Naive thymus-derived CD4-positive, alpha-beta T cell (primary cell): ENCODE data around the gene PRKN. TPM values are rescaled to one million over a fixed set of nuclear protein-coding genes. Genes with fewer than 3 reads are reported as not detected.

Source experiments
- ATAC-seq: fragments of 150-1000 bp; cut with Tn5 transposase; 2 replicates; pipeline ENCODE4 v1.10.0; 2021; ENCODE audit warnings: mild to moderate bottlenecking, moderate library complexity
- CTCF ChIA-PET: fragments of 350-600 bp; sonication (Branson Sonifier 250); formaldehyde crosslinking; loops from one replicate; lab custom pipeline; 2021; ENCODE audit warnings: antibody characterized with exemption; lab: Charles Lee
- POLR2A ChIA-PET: fragments of 350-600 bp; sonication (Branson Sonifier 250); formaldehyde crosslinking; loops from one replicate; lab custom pipeline; 2021; ENCODE audit warnings: antibody characterized with exemption, inconsistent platforms; lab: Charles Lee
- DNase-seq, 9 donors: peaks; one replicate each; pipeline versions ENCODE4 v3.0.0 to v3.0.0-alpha.2; 2020 to 2022; ENCODE audit warnings: mixed read lengths in 1 of 9
- H3K27ac ChIP-seq: one replicate; pipeline ENCODE4 v1.7.0; 2013; ENCODE audit warnings: mild to moderate bottlenecking, low read depth, low read length, moderate library complexity
- H3K27me3 ChIP-seq, 2 donors: one replicate each; pipeline ENCODE4 v1.7.0; 2013; ENCODE audit warnings: low read length in 2 of 2, mild to moderate bottlenecking in 2 of 2, moderate library complexity in 2 of 2; ENCODE audit not compliant: control insufficient read depth in 2 of 2, insufficient read depth in 2 of 2
- H3K36me3 ChIP-seq, 3 experiments: 1 replicate in 2 of 3; 2 replicates in 1 of 3; pipeline ENCODE4 v1.7.0; 2013; ENCODE audit warnings: low read length in 3 of 3, mild to moderate bottlenecking in 3 of 3, moderate library complexity in 1 of 3; ENCODE audit not compliant: insufficient read depth in 3 of 3, control insufficient read depth in 2 of 3
- H3K4me1 ChIP-seq, 2 donors: one replicate each; pipeline ENCODE4 v1.7.0; 2013; ENCODE audit warnings: low read length in 2 of 2, mild to moderate bottlenecking in 2 of 2, moderate library complexity in 1 of 2; ENCODE audit not compliant: control insufficient read depth in 2 of 2, insufficient read depth in 2 of 2
- H3K4me3 ChIP-seq: 2 replicates; pipeline ENCODE4 v1.7.0; 2013; ENCODE audit warnings: mild to moderate bottlenecking, low read length
- H3K9me3 ChIP-seq, 3 experiments: 1 replicate in 2 of 3; 2 replicates in 1 of 3; pipeline ENCODE4 v1.7.0; 2013; ENCODE audit warnings: low read length in 3 of 3; ENCODE audit not compliant: control insufficient read depth in 2 of 3
- H3K27ac Mint-ChIP-seq, 9 donors: one replicate each; pipeline ENCODE4 v1.8.0; 2020 to 2022; ENCODE audit warnings: mixed read lengths in 9 of 9, mild to moderate bottlenecking in 8 of 9, moderate library complexity in 5 of 9, inconsistent platforms in 2 of 9
- H3K27me3 Mint-ChIP-seq, 5 donors: one replicate each; pipeline ENCODE4 v1.8.0; 2021 to 2022; ENCODE audit warnings: mixed read lengths in 5 of 5, mild to moderate bottlenecking in 1 of 5
- H3K36me3 Mint-ChIP-seq, 5 donors: one replicate each; pipeline ENCODE4 v1.8.0; 2020 to 2022; ENCODE audit warnings: mixed read lengths in 5 of 5, mild to moderate bottlenecking in 3 of 5, inconsistent platforms in 1 of 5
- H3K4me1 Mint-ChIP-seq, 7 donors: one replicate each; pipeline ENCODE4 v1.8.0; 2020 to 2022; ENCODE audit warnings: mixed read lengths in 7 of 7, mild to moderate bottlenecking in 3 of 7, inconsistent platforms in 1 of 7
- H3K4me3 Mint-ChIP-seq, 10 donors: one replicate each; pipeline ENCODE4 v1.8.0; 2020 to 2022; ENCODE audit warnings: mild to moderate bottlenecking in 10 of 10, mixed read lengths in 10 of 10, moderate library complexity in 6 of 10, inconsistent platforms in 2 of 10
- H3K9me3 Mint-ChIP-seq, 11 donors: one replicate each; pipeline ENCODE4 v1.8.0; 2020 to 2022; ENCODE audit warnings: mixed read lengths in 11 of 11, mild to moderate bottlenecking in 4 of 11, inconsistent platforms in 1 of 11, moderate library complexity in 1 of 11
- intact Hi-C, 2 donors: fragments of 100-400 bp; cut with micrococcal nuclease; formaldehyde crosslinking; loops; one replicate each; pipeline ENCODE4 v1.15.1; 2023
- polyA plus RNA-seq, 2 donors: library from polyadenylated mRNA; unstranded; fragments of 300-500 nt; fragmentation: Illumina TruSeq; gene quantifications; one replicate each; pipeline ENCODE4 v1.2.3, GENCODE V29; 2021
- total RNA-seq, 6 experiments: library from RNA in 5 of 6; stranded (reverse) in 5 of 6; gene quantifications; 1 replicate in 5 of 6; 2 replicates in 1 of 6; pipeline ENCODE4 v1.2.3 and lab custom pipeline; 2021 to 2026

The PRKN gene
- total and polyA plus RNA-seq, 7 experiments from 2014 or later, result 0.44 to 10.3 (median 8.1) TPM

DNA sequence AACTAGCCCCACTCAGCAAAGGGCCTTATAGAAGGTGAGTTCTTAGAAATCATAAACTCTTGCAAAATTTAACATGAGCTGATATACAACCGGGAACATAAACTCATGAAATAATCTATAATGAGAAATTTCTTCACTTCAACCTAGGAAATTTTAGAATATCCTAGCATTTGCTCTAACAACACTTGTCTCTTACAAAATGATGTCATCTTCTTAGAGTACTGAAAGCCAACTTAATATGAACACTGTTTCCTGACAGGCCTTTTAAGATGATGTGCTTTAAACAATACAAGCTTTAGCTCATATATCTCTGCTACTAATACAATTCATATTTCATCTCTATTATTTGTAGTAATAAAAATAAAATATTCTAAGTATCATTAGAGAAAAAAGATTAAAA lies 1.1 kb upstream of the PRKN start:
- peaks cover 11 to 30% (median 24%) of the 10 kb centered on the region in 7 donors for H3K4me1 Mint-ChIP-seq
- ChIA-PET POLR2A (interaction anchor here (0.6 kb wide), 2 partner anchors 58 to 236 kb away, joined by 4 to 5 read pairs; no protein-coding TSS in a partner anchor), CTCF (no interaction called here)
- Histone ChIP-seq H3K4me3 (no peak overlapping the region), H3K27ac (peak overlapping the region; percentile 90), H3K9me3 (no peaks in the 10 kb centered on the region), H3K4me1 (peaks cover 0 to 8% of the 10 kb centered on the region in 2 donors), H3K36me3 (peaks cover 0 to 5% (median 0%) of the 10 kb centered on the region in 3 experiments), H3K27me3 (no peaks in the 10 kb centered on the region)
- intact Hi-C loops, result loop anchor here (5.0 to 10.0 kb wide), 3 partner anchors 816 to 1734 kb away; partner anchors contain the start of gene MAP3K4 (in 1 of the 2)
- ATAC-seq (no peak), DNase-seq (no peak)
- H3K36me3 Mint-ChIP-seq, result peaks cover 0 to 12% (median 0%) of the 10 kb centered on the region in 5 donors
- peak overlapping the region in 9 of 10 donors; percentile 92 to 98 (median 96) for H3K4me3 Mint-ChIP-seq
- peaks cover 0 to 13% (median 0%) of the 10 kb centered on the region in 5 donors for H3K27me3 Mint-ChIP-seq
- H3K27ac Mint-ChIP-seq, result peak overlapping the region; percentile 88 to 99 (median 97)
- H3K9me3 Mint-ChIP-seq, result peaks cover 0 to 2% (median 0%) of the 10 kb centered on the region in 11 donors

DNA sequence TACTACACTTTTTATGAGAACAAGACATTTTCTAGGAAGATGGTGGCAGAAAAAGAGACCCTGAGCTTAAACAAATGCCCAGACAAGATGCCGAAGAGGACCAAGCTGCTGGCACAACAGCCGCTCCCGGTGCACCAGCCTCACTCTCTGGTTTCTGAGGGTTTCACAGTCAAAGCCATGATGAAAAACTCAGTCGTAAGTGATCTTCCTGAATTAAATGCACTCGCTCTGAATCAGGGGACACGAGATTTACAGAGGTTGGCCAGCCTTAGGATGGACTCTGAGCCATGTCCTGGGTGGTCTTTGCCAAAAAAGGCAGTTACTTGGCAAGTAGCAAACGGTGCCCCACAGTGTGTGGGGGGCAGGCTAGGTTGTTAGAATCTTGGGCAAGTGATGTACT lies 631 bp upstream of the PRKN start:
- peaks cover 0 to 3% of the 10 kb centered on the region in 2 donors for H3K4me1 ChIP-seq
- intact Hi-C loops, result loop anchor here (5.0 to 10.0 kb wide), 3 partner anchors 817 to 1733 kb away; partner anchors contain the start of gene MAP3K4 (in 1 of the 2)
- peak overlapping the region; percentile 92 to 98 (median 96) for H3K4me3 Mint-ChIP-seq
- H3K27me3 Mint-ChIP-seq, result peaks cover 0 to 13% (median 0%) of the 10 kb centered on the region in 5 donors
- peak overlapping the region; percentile 90 for H3K27ac ChIP-seq
- H3K9me3 ChIP-seq, result no peaks in the 10 kb centered on the region
- peak in 1 of 9 donors; percentile 18 for DNase-seq
- peaks cover 7 to 25% (median 19%) of the 10 kb centered on the region in 7 donors for H3K4me1 Mint-ChIP-seq
- no peak for ATAC-seq
- peak overlapping the region; percentile 88 to 99 (median 97) for H3K27ac Mint-ChIP-seq
- H3K4me3 ChIP-seq, result peak overlapping the region; percentile 72
- ChIA-PET POLR2A (interaction anchor here (0.6 kb wide), 1 partner anchor 235 kb away, joined by 4 read pairs; no protein-coding TSS in a partner anchor), CTCF (no interaction called here)
- H3K36me3 ChIP-seq, result peaks cover 0 to 5% (median 0%) of the 10 kb centered on the region in 3 experiments
- H3K27me3 ChIP-seq, result no peaks in the 10 kb centered on the region
- H3K36me3 Mint-ChIP-seq, result peaks cover 0 to 9% (median 0%) of the 10 kb centered on the region in 5 donors
- H3K9me3 Mint-ChIP-seq, result peaks cover 0 to 1% (median 0%) of the 10 kb centered on the region in 11 donors

DNA sequence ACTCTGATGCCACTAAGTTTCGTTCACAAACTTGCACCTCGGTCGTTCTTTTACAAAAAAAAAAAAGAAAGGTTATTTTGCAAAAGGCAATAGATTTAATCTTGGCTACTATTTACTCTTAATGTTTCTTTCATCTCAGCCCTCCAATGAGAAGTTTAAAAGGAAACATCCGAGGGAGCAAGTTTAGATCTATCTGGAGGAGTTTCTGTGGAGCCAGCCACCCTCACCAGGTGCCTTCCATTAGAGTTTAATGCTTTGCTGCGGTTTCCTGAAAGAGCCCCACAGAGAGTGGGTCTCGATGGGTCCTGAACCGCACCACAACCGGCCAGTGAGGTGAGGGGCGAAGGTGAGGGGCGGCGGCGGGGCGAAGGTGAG lies 632 bp downstream of the PRKN start:
- ATAC-seq (peak; percentile 1), DNase-seq (peak in 4 of 9 donors; percentile 8 to 35 (median 19))
- POLR2A ChIA-PET, result interaction anchor here (0.8 kb wide), 1 partner anchor 25 kb away, joined by 3 read pairs; no protein-coding TSS in a partner anchor
- H3K4me3 Mint-ChIP-seq, result peak overlapping the region; percentile 92 to 98 (median 96)
- H3K4me3 ChIP-seq, result peak overlapping the region; percentile 72
- H3K36me3 Mint-ChIP-seq, result peaks cover 0 to 5% (median 0%) of the 10 kb centered on the region in 5 donors
- peak overlapping the region; percentile 86 to 98 (median 97) for H3K27ac Mint-ChIP-seq
- intact Hi-C loops, result loop anchor here (1.0 to 10.0 kb wide), 8 partner anchors 686 to 1736 kb away; partner anchors contain the start of genes AGPAT4 (in 2 of the 2), MAP3K4 (in 2 of the 2) and QKI (in 1 of the 2)
- H3K4me1 ChIP-seq, result no peaks in the 10 kb centered on the region
- H3K36me3 ChIP-seq, result peaks cover 0 to 5% (median 0%) of the 10 kb centered on the region in 3 experiments
- peak overlapping the region; percentile 90 for H3K27ac ChIP-seq
- peaks cover 0 to 1% (median 0%) of the 10 kb centered on the region in 11 donors for H3K9me3 Mint-ChIP-seq
- CTCF ChIA-PET, result no interaction called here
- peaks cover 0 to 13% (median 0%) of the 10 kb centered on the region in 5 donors for H3K27me3 Mint-ChIP-seq
- H3K4me1 Mint-ChIP-seq, result peaks cover 6 to 23% (median 14%) of the 10 kb centered on the region in 7 donors
- H3K27me3 ChIP-seq, result no peaks in the 10 kb centered on the region
- H3K9me3 ChIP-seq, result no peaks in the 10 kb centered on the region

DNA sequence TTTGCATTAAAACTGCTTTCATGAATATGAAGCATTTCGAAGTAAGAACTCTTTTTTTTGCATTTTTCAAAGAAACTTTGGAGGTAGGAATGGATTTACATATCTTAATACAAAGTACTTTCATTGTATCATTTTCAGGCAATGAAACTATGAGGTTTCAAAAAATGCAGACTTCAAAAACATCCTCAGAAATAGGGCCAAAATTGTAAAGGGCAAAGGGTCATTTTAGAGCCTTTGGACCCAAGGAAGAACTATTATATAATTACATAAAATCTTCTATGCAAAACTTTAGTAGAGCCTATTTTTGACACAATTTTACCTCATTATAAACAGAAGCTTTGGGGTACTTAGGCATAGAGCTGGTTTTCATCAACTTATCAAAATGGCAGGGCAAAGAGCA lies 4.9 kb downstream of the PRKN start:
- ChIA-PET POLR2A (no interaction called here), CTCF (no interaction called here)
- Histone ChIP-seq H3K4me3 (no peak overlapping the region), H3K27ac (no peak overlapping the region), H3K4me1 (no peaks in the 10 kb centered on the region), H3K36me3 (peaks cover 0 to 5% (median 0%) of the 10 kb centered on the region in 3 experiments), H3K9me3 (no peaks in the 10 kb centered on the region), H3K27me3 (no peaks in the 10 kb centered on the region)
- peaks cover 0 to 6% (median 0%) of the 10 kb centered on the region in 5 donors for H3K27me3 Mint-ChIP-seq
- no peak overlapping the region for H3K27ac Mint-ChIP-seq
- H3K4me1 Mint-ChIP-seq, result peaks cover 6 to 14% (median 8%) of the 10 kb centered on the region in 7 donors
- H3K4me3 Mint-ChIP-seq, result no peak overlapping the region
- intact Hi-C loops, result loop anchor here (10.0 kb wide), 2 partner anchors 822 to 1728 kb away; partner anchors contain the start of gene MAP3K4 (in 1 of the 2)
- peaks cover 0 to 5% (median 0%) of the 10 kb centered on the region in 11 donors for H3K9me3 Mint-ChIP-seq
- ATAC-seq (no peak), DNase-seq (no peak)
- peaks cover 0 to 13% (median 3%) of the 10 kb centered on the region in 5 donors for H3K36me3 Mint-ChIP-seq

DNA sequence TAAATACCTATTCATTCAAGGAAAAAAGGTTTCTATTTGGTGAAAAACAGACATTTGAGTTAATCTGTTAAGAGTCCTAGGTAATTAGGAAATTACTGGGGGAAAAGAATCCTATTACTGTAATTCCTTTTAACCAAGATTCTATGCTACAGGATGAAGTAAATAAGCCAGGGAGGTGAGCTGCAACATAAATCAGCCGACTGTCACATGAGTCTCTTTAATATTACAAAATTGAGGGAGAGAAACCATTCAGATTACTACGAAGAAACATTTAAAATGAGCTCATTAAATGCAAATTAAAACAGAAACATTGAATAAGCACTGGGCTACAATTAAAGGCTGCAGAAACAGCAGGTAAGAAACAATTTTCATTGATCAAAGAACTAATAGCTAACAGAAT lies 5.3 kb downstream of the PRKN start:
- no peaks in the 10 kb centered on the region for H3K27me3 ChIP-seq
- H3K9me3 ChIP-seq, result no peaks in the 10 kb centered on the region
- H3K27ac ChIP-seq, result no peak overlapping the region
- peaks cover 0 to 2% (median 0%) of the 10 kb centered on the region in 3 experiments for H3K36me3 ChIP-seq
- Mint-ChIP-seq H3K27me3 (peaks cover 0 to 6% (median 0%) of the 10 kb centered on the region in 5 donors), H3K4me3 (no peak overlapping the region), H3K36me3 (peaks cover 0 to 13% (median 3%) of the 10 kb centered on the region in 5 donors), H3K9me3 (peaks cover 0 to 5% (median 0%) of the 10 kb centered on the region in 11 donors), H3K27ac (no peak overlapping the region), H3K4me1 (peaks cover 6 to 14% (median 8%) of the 10 kb centered on the region in 7 donors)
- DNase-seq, result no peak
- no peak for ATAC-seq
- no peaks in the 10 kb centered on the region for H3K4me1 ChIP-seq
- intact Hi-C loops, result loop anchor here (10.0 kb wide), 2 partner anchors 823 to 1727 kb away; partner anchors contain the start of gene MAP3K4 (in 1 of the 2)
- ChIA-PET POLR2A (no interaction called here), CTCF (no interaction called here)
- no peak overlapping the region for H3K4me3 ChIP-seq

DNA sequence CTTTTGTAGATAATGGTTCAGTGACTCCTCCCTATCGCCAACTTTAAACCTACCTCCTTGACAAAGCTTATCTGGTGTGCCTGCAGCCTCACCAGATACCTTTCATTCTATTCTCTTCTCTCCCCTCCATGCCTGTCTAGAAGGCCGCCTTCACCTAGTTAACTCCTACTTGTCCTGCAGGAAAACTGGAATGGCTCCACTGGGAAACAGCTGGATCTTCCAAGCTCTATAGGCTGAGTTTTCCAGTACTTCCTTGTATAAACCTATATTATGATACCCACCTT lies 6.2 kb downstream of the PRKN start:
- ChIA-PET CTCF (no interaction called here), POLR2A (no interaction called here)
- H3K27me3 ChIP-seq, result no peaks in the 10 kb centered on the region
- H3K27ac ChIP-seq, result no peak overlapping the region
- peaks cover 0 to 19% (median 9%) of the 10 kb centered on the region in 5 donors for H3K36me3 Mint-ChIP-seq
- no peak overlapping the region for H3K27ac Mint-ChIP-seq
- intact Hi-C loops, result loop anchor here (10.0 kb wide), 2 partner anchors 823 to 1727 kb away; partner anchors contain the start of gene MAP3K4 (in 1 of the 2)
- no peak for ATAC-seq
- no peaks in the 10 kb centered on the region for H3K9me3 ChIP-seq
- peaks cover 0 to 6% (median under 1%) of the 10 kb centered on the region in 7 donors for H3K4me1 Mint-ChIP-seq
- H3K4me3 ChIP-seq, result no peak overlapping the region
- no peaks in the 10 kb centered on the region for H3K36me3 ChIP-seq
- H3K4me3 Mint-ChIP-seq, result no peak overlapping the region
- no peak for DNase-seq
- H3K4me1 ChIP-seq, result no peaks in the 10 kb centered on the region
- H3K9me3 Mint-ChIP-seq, result peaks cover 0 to 6% (median 4%) of the 10 kb centered on the region in 11 donors
- no peaks in the 10 kb centered on the region for H3K27me3 Mint-ChIP-seq
